Measurements from ENCODE around the gene CNNM4.

CNNM4 gene

DNA sequence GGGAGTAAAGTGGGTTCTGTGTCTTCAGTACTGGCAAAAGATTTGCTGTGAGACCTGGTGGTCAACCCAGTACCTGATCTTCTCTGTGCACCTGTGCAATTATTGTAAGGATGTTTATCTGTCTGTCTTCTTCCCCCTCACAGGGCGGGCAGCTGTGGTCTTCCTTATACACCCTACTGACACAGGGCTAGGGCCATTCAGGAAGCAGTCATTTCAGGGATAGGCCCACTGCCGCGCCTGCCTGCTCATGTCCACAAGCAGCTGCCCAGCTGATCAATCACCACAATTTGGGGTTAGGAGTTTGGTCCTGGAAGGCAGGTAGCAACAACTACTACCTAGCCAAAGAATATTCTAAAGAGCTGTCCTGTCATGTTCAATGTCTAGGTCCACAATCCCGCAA is 1.2 kb upstream of the CNNM4 start:
- no peak for DNase-seq (ENCODE audit: low read depth)

DNA sequence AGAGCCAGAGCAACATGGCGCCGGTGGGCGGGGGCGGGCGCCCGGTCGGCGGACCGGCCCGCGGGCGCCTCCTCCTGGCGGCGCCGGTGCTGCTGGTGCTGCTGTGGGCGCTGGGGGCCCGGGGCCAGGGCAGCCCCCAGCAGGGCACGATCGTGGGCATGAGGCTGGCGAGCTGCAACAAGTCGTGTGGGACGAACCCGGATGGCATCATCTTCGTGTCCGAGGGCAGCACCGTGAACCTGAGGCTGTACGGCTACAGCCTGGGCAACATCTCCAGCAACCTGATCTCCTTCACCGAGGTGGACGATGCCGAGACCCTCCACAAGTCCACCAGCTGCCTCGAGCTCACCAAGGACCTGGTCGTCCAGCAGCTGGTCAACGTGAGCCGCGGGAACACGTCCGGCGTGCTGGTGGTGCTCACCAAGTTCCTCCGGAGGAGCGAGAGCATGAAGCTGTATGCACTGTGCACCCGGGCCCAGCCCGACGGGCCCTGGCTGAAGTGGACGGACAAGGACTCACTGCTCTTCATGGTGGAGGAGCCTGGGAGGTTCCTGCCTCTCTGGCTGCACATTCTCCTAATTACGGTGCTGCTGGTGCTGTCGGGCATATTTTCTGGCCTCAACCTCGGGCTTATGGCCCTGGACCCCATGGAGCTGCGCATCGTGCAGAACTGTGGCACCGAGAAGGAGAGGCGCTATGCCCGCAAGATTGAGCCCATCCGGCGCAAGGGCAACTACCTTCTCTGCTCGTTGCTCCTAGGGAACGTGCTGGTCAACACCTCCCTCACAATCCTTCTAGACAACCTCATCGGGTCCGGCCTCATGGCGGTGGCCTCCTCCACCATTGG is 507 bp downstream of the CNNM4 start:
- no peak for DNase-seq (ENCODE audit: low read depth)

- no peak for DNase-seq (ENCODE audit: low read depth)
These were observed 2.0 kb downstream of the CNNM4 start for GRCh38 chr2:96762529-96763311.

DNA sequence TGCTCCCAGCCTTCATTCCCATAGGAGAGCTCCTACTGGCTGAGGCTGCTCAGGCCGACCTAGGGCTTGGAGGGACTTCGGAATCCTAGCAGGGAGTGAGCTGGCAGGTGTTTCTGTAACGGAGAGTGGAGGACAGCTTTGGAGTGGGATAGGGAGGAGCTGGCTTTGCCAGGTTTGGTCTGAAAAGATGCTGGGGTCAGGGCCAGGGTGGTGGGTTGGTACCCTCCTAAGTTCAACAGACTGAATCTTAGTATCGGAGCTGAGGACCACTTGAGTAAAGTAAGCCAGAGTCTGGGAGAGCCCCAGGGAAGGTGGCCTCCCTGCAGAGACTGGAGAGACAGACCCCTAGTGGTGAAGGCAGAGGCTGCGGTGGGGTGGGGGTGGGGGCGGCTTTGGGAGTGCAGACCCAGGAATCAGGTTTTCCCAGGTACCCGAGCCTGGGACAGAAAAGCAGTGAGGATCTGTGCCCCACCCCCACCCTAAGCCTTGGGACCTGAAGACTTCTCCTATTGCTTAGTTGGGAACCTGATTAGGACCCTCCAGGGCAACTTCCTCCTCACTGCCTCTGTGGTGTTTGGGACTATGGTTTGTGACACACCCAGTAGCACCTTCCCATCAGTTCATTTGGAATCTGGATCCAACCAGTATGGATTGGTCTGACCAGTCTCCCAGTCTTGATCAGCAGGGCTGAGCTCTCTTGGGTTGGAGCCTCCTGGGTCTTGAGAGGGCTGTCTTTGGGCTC is 3.0 kb downstream of the CNNM4 start:
- no peak for DNase-seq (ENCODE audit: low read depth)

- DNase-seq (ENCODE audit: low read depth), result no peak
These were observed 3.5 kb downstream of the CNNM4 start for GRCh38 chr2:96764253-96764637.

- DNase-seq (ENCODE audit: low read depth), result no peak
These were observed 6.6 kb downstream of the CNNM4 start for GRCh38 chr2:96767135-96767871.

DNA sequence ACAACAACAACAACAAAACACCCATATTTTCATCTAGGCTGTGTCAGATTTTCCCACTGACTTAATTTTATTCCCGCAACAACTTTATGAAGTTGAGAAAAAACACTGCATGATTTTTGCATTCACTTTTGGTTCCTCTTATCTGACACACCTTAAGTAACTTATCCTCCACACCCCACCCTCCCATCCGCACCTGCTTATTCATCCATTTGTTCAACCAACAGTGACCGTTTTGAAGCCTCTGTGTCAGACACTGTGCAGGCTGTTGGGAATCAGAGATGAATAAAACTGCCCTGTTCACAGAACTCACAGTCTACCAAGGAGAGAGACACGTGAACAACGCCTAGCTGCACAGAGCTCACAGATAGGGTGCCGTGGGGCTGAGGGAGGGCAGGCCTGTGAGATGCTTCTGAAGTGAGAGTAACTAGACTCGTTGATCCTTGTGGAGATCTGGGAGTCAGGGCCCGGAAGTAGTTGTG is 7.4 kb downstream of the CNNM4 start:
- no peak for DNase-seq (ENCODE audit: low read depth)

DNA sequence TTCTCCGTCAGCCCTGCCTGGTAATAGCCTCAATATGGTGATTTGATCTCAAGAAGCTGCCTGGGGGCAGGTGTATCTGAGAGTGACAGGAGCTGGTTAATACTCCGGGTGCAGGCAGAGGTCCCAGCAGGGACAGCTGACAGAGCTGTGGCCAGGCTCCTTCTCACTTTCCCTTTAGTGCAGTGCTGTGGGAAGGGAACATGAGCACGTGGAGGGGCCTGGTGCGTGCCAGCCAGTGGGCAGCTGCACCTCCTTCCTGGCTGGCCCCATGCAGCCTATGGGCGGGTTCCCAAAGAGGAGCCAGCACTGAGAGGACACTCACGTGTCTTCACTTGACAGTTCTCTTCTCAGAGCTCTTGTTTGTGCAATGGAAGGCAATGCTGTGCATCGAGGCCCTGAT is 9.1 kb downstream of the CNNM4 start:
- DNase-seq (ENCODE audit: low read depth), result no peak

DNA sequence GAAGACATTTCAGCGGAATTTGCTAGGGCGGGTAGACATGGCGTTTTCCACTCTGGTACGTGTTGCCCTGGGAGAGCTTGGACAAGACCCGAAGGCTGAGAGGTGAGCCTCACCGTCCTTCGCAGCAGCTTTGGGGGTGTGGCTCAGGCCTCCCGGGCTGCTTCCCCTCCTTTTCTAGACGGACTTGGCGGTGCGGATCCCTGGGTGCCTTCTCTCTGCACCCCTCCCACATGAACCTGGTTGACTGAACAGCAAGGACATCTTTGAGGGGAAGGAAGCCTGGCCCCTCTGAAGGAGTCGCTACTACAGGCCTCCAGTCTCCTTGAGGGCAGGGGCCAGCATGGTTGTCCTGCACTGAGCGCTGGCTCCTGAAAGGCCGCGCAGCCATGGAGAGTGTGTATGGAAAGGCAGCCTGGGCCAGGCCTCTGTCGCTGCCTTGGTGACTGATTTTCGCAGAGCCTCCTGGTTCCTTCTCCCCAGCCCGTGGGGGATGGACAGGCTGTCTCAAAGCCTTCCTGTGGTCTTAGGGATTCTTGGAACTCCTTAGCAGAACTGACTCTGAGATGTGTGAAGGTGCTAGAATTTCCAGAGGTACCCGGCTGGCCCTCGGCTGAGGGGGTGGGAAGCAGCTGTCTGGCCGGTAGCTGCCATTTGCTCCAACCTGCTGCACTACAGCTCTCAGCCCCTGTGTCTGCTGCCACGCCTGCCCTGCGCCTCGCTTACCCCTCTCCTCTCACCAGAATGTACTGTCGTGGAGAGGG is 9.9 kb downstream of the CNNM4 start:
- no peak for DNase-seq (ENCODE audit: low read depth)

DNA sequence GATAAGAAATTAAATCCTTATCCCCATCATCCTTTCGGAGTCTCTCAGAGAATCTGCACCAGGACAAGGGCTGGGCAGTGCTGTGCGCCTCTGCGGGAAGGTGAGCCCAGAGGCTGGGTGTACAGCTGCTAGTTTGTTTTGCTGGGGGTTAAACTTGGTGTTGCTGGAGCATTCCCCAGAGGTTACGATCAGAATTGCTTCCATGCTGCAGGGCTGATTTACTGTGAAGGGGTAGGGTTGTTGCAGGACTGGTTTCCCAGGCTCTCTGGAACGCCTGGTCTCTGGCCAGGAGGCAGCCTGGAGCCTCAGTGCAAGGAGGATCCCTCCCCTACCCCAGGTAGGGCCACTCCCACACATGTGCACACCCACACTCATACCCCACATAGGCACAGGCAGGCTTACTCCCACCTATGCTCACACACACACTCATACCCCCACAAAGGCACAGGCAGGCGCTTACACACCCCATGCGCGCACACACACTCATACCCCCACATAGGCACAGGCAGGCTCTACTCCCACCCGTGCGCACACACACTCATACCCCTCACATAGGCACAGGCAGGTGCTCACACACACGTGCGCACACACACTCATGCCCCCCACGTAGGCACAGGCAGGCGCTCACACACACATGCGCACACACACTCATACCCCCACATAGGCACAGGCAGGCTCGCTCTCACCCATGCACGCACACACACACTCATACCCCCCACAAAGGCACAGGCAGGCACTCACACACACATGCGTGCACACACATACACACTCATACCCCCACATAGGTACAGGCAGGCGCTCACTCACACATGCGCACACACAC is 11.3 kb downstream of the CNNM4 start:
- no peak for DNase-seq (ENCODE audit: low read depth)

DNA sequence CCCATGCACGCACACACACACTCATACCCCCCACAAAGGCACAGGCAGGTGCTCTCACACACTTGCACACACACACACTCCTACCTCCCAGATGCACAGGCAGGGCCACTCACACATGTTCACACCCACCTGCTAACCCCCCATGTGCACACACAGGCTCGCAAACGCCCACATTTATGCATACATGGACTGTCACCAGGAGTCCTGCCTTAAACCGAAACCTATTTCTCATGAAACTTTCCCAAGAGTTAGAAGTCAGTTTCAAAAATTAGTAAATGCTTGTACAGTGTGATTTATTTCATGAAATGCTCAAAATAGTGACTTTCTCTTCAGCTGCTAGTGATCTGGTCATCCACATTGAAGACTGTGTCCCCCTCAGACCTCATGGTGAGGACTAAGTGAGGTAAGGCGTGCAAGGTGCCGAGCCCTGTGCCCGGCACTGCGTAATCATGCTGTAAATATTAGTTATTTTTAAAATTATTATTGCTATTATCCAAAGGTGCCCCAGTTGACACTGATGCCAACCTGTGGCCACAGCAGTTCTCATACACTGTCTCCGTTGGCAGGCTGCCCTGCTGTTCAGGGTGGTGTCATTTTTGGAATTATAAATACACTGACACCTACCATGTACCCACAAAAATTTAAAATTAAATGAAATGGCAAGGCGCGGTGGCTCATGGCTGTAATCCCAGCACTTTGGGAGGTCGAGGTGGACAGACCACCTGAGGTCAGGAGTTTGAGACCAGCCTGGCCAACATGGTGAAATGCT is 12.4 kb downstream of the CNNM4 start:
- DNase-seq (ENCODE audit: low read depth), result no peak

DNA sequence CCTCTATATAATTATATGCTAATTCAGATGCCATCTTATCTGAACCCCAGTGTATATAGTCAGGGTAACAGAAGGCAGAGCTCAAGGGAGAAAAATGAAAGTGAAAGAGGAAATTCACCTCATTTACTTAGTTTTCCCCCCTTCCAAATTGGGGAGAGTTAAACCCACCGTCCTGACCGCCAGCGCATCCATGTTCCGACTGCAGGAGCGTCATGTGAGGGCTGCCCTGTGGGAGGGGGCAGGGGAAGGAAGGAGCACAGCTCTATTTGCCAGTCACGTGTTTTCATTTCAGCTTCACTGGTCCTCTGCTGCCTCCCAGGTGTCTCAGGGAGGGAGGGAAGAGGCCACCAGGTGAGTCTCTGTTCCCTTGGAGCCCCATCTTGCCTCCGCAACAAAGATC is 13.2 kb downstream of the CNNM4 start:
- DNase-seq (ENCODE audit: low read depth), result no peak

DNA sequence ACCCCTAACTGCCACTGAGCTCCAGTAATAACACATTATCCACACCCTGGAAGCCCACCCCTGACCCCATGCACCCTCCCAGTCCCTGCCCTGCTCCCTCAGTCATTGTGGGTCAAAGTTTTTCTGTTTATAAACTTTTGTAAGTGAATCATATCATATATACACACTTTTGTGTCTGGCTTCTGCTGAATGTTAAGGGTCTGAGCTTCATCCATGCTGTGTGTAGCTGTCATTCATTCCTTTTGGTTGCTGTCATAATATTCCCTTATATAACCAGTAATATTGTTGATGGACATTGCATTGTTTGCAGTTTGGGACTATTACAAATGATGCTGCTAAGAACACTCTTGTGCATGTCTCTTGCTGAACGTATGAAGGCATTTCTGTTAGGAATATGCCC is 14.5 kb downstream of the CNNM4 start:
- DNase-seq (ENCODE audit: low read depth), result no peak

DNA sequence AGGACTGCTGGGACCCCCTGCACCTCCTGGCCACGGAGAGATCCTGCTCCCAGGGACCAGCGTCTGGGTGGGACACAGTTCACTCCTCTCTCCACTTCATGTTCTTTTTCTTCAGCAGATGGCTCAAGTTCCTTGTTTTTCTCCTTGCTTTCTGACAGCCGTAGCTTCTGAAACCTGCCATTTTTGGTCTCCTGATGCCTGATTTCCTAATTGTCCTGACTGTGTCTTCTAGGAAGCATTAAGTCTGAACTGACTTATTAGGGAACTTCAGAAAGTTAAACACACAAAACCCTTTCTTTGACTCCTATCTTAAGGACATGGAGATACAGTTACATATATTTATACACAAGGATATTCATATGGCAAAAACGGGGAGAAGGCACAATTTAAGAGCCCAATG is 22.7 kb downstream of the CNNM4 start:
- DNase-seq (ENCODE audit: low read depth), result no peak

DNA sequence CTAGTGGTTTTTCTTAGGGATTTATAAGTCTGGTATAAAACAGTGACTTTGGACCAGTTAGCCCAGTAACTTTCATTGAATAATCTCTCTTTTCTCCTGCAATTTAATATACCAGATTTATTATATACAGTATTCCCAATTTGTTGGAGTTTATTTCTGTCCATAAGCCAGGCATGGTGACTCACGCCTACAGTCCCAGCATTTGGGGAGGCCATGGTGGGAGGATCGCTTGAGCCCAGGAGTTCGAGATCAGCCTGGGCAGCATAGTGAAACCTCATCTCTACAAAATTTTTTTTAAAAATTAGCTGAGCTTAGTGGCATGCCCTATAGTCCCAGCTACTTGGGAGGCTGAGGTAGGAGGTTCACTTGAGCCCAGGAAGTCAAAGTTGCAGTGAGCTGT is 26.7 kb downstream of the CNNM4 start:
- no peak for DNase-seq (ENCODE audit: low read depth)

- no peak for DNase-seq (ENCODE audit: low read depth)
These were observed 27.9 kb downstream of the CNNM4 start for GRCh38 chr2:96788442-96789244.

DNA sequence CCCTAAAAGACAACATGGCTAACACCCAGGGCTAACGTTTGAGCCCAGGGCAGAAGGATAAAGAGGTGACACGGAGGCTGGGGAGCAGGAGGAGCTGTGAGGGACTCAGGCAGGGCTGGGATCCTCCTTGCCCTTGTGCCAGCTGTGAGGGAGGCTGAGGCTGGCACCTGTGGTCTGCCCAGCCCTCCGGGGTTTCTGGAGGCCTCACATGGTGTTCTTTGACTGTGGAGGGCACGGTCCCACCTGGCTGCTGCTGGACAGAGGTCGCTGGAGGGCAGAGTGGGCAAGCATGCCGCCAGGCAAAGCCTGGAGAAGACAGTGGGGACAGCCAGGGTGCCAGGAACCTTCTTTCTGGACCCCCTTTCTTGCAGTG is 28.5 kb downstream of the CNNM4 start:
- no peak for DNase-seq (ENCODE audit: low read depth)
